GM12878 (cell line): ENCODE measurements around the gene ATF6B.

ENCODE experiments used
- BACH1 ChIP-seq: fragments of 450-650 bp; IDR thresholded peaks from 2 replicates; pipeline ENCODE4 v1.6.1; 2017; ENCODE audit warnings: mild to moderate bottlenecking, borderline replicate concordance
- CBX5 ChIP-seq: sonication (generic); IDR thresholded peaks from 2 replicates; pipeline ENCODE4 v1.6.1; 2016; ENCODE audit warnings: low read depth, moderate library complexity, mild to moderate bottlenecking, inconsistent platforms
- CTCF ChIP-seq, 3 experiments: IDR thresholded peaks in 2 of 3; conservative IDR thresholded peaks in 1 of 3; 2 replicates each; pipeline ENCODE4 v1.5.1; 2011; ENCODE audit warnings: low read depth in 3 of 3, low read length in 3 of 3, mild to moderate bottlenecking in 3 of 3, control low read depth in 2 of 3, moderate library complexity in 2 of 3, inconsistent platforms in 1 of 3, mixed read lengths in 1 of 3; ENCODE audit not compliant: control insufficient read depth in 2 of 3, insufficient read depth in 1 of 3; ENCODE audit errors: extremely low read depth in 1 of 3
- EZH2 ChIP-seq: IDR thresholded peaks from 2 replicates; pipeline ENCODE4 v1.6.1; 2012; ENCODE audit warnings: low read depth, mild to moderate bottlenecking, control low read depth, inconsistent platforms, low read length, borderline replicate concordance; ENCODE audit not compliant: control insufficient read depth
- FOXK2 ChIP-seq: fragments of 450-650 bp; IDR thresholded peaks from 2 replicates; pipeline ENCODE4 v1.6.1; 2017; ENCODE audit warnings: mild to moderate bottlenecking, moderate library complexity
- MXI1 ChIP-seq: fragments of 150-350 bp; IDR thresholded peaks from 2 replicates; pipeline ENCODE4 v1.6.1; 2011; ENCODE audit warnings: low read depth, mild to moderate bottlenecking, inconsistent platforms, low read length, improper control_type of control experiment
- NBN ChIP-seq: fragments of 450-650 bp; IDR thresholded peaks from 2 replicates; pipeline ENCODE4 v1.6.1; 2016
- POLR2AphosphoS2 ChIP-seq: IDR thresholded peaks from 2 replicates; pipeline ENCODE4 v1.6.1; 2011; ENCODE audit warnings: low read depth, mild to moderate bottlenecking, low read length, improper control_type of control experiment, moderate library complexity
- POU2F2 ChIP-seq: IDR thresholded peaks from 3 replicates; pipeline ENCODE4 v1.6.1; 2011; ENCODE audit warnings: low read depth, mild to moderate bottlenecking, low read length, borderline replicate concordance
- RELB ChIP-seq: fragments of 450-650 bp; IDR thresholded peaks from 2 replicates; pipeline ENCODE4 v1.6.1; 2017; ENCODE audit warnings: low read depth, mild to moderate bottlenecking, moderate library complexity
- SP1 ChIP-seq: IDR thresholded peaks from one replicate; pipeline ENCODE4 v1.6.1; 2011; ENCODE audit warnings: low read depth, low read length
- TF ChIP-seq, protein P1 (sequence below): fragments of 450-650 bp; IDR thresholded peaks from 2 replicates; pipeline ENCODE4 v1.6.1; 2017; ENCODE audit warnings: mild to moderate bottlenecking

DNA sequence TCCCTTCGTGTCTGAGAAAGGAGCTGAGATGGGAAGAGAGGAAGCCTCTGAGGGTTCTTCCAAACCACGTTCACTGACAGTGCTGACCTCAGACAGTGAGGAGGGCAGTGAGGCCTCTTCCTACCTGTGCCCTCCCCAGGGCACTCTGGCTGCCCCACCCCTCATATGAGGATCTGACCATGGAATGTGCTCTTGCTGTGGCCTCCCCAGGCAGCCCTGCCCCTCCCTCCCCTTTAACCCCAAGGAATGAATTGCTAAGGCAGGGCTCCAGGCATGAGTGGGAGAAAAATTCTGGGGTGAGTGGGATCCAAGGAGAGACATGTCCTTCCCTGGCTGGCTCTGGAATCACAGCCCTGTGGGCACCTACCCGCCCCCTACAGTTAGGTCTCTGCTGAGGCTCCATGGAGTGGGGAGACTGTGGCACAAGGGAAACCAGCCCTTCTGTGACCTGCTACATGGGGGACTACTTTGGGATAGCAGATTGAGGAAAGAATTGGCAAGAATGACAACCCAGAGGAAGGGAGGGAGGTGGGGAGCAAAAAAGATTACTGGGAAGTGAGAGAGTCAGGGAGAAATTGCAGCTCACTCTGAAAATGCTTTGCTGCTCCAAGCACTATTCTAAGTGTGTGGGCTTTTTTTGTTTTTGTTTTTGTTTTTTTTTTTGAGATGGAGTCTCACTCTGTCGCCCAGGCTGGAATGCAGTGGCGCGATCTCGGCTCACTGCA, 48.3 kb downstream of the ATF6B start:
- TF ChIP-seq POU2F2: no peak
- TF ChIP-seq MXI1: no peak
- TF ChIP-seq NBN: no peak
- TF ChIP-seq EZH2: no peak
- no peak for TF ChIP-seq CTCF (IDR thresholded peaks at IDR 0.05 in 2 of 3, conservative IDR thresholded peaks at IDR 0.05 in 1 of 3; ENCODE audit: control insufficient read depth in 2 of 3, extremely low read depth in 1 of 3, insufficient read depth in 1 of 3, low read depth in 3 of 3, low read length in 3 of 3)
- TF ChIP-seq SP1: no peak
- TF ChIP-seq FOXK2: no peak
- no peak for TF ChIP-seq CBX5
- TF ChIP-seq POLR2AphosphoS2: no peak
- no peak for TF ChIP-seq RELB
- no peak for TF ChIP-seq BACH1
- TF ChIP-seq, protein P1, sequence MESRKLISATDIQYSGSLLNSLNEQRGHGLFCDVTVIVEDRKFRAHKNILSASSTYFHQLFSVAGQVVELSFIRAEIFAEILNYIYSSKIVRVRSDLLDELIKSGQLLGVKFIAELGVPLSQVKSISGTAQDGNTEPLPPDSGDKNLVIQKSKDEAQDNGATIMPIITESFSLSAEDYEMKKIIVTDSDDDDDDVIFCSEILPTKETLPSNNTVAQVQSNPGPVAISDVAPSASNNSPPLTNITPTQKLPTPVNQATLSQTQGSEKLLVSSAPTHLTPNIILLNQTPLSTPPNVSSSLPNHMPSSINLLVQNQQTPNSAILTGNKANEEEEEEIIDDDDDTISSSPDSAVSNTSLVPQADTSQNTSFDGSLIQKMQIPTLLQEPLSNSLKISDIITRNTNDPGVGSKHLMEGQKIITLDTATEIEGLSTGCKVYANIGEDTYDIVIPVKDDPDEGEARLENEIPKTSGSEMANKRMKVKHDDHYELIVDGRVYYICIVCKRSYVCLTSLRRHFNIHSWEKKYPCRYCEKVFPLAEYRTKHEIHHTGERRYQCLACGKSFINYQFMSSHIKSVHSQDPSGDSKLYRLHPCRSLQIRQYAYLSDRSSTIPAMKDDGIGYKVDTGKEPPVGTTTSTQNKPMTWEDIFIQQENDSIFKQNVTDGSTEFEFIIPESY: no peak
